NCI-H2227 treated with DMSO at 0.1 percent for 48 hours (cell line): ENCODE results near the gene IP6K3.

Experiments
- DNase-seq: peaks from one replicate; lab custom pipeline; 2025; lab: John Stamatoyannopoulos, UW

Gene IP6K3

GRCh38 chr6:33689148-33689494 lies 57.6 kb downstream of the IP6K3 start:
- no peak for DNase-seq

GRCh38 chr6:33688451-33689147 lies 58.1 kb downstream of the IP6K3 start:
- no peak for DNase-seq

GRCh38 chr6:33688006-33688405 lies 58.7 kb downstream of the IP6K3 start:
- no peak for DNase-seq

- no peak for DNase-seq
Observed at GRCh38 chr6:33686981-33687975, 59.4 kb downstream of the IP6K3 start.

GRCh38 chr6:33686225-33686924 lies 60.3 kb downstream of the IP6K3 start:
- DNase-seq = no peak

GRCh38 chr6:33685411-33686224 lies 61.1 kb downstream of the IP6K3 start:
- DNase-seq = no peak

- no peak for DNase-seq
Observed at GRCh38 chr6:33684983-33685382, 61.7 kb downstream of the IP6K3 start.

- DNase-seq = no peak
Observed at GRCh38 chr6:33684428-33684896, 62.2 kb downstream of the IP6K3 start.

GRCh38 chr6:33683576-33684427 lies 62.9 kb downstream of the IP6K3 start:
- no peak for DNase-seq

- DNase-seq = no peak
Observed at GRCh38 chr6:33683051-33683571, 63.6 kb downstream of the IP6K3 start.

GRCh38 chr6:33682341-33682740 lies 64.4 kb downstream of the IP6K3 start:
- DNase-seq = no peak

- DNase-seq = no peak
Observed at GRCh38 chr6:33679761-33680160, 66.9 kb downstream of the IP6K3 start.

GRCh38 chr6:33678932-33679490 lies 67.7 kb downstream of the IP6K3 start:
- DNase-seq = no peak

GRCh38 chr6:33678233-33678931 lies 68.3 kb downstream of the IP6K3 start:
- DNase-seq = no peak

- DNase-seq = no peak
Observed at GRCh38 chr6:33677689-33678088, 69.0 kb downstream of the IP6K3 start.

- no peak for DNase-seq
Observed at GRCh38 chr6:33677143-33677660, 69.5 kb downstream of the IP6K3 start.

GRCh38 chr6:33676416-33677142 lies 70.1 kb downstream of the IP6K3 start:
- DNase-seq = no peak

- no peak for DNase-seq
Observed at GRCh38 chr6:33675968-33676367, 70.7 kb downstream of the IP6K3 start.
